Measurements from ENCODE around the gene LENG1. TPM values are rescaled to one million over a fixed set of nuclear protein-coding genes. Genes with fewer than 3 reads are reported as not detected.
A peak's percentile ranks its signal among the peaks of the same experiment; 100 is the strongest.
"Not testable (repeated sequence)": the region's sequence is repeated elsewhere in the genome, so short reads cannot be mapped to it uniquely, and the experiment has no call there.

The LENG1 gene
- total RNA-seq, 4 donors from 2014 or later: 3.7 to 52.8 (median 23.8) TPM

DNA sequence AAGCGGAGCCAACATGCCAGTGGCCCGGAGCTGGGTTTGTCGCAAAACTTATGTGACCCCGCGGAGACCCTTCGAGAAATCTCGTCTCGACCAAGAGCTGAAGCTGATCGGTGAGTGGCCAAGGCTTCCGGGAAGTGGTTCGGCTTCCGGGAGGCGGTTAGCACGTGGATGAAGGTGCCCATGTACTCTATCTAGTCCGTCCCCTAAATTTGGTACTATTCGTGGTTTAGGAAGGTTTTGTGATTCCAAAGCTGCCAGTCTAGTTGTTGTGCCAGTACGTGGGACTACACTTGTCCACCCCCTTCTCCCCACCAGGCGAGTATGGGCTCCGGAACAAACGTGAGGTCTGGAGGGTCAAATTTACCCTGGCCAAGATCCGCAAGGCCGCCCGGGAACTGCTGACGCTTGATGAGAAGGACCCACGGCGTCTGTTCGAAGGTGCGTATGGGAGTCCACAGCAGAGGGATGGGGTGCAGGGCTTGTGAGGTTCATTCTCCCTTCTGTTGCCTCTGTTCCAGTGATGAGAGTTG is 41.7 kb upstream of the LENG1 start:
- no peaks in the 10 kb centered on the region for H3K27me3 ChIP-seq
- no peaks in the 10 kb centered on the region for H3K9me3 ChIP-seq
- DNase-seq: no peak
- TF ChIP-seq POLR2A (IDR thresholded peaks at IDR 0.05): no peak
- H3K4me3 ChIP-seq: peak overlapping the region; percentile 82 to 84
- H3K27ac ChIP-seq: peak overlapping the region; percentile 97 to 98
- H3K4me1 ChIP-seq: peaks cover 6 to 13% of the 10 kb centered on the region in 2 donors
- no peaks in the 10 kb centered on the region for H3K36me3 ChIP-seq
- intact Hi-C loops (cut with DNase I; ENCODE audit: low total_unique reads): no loop called here

DNA sequence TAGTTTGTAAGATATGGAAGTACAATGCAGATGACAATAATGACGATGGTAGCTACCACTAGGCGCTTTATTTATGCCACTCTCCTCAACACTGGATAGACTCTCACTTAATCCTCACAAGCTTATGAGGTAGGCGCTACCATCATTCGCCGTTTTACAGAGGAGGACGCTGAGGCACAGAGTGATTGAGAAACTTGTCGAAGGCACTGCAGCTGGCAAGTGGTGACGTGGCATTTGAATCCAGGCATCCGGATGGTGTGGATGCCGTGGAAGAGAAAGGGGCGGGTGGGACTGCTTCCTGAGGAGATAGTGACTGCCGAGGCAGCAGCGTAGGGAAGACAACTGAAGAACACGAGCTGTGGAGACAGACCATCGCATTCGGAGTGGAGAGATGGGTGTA is 39.9 kb upstream of the LENG1 start:
- Histone ChIP-seq H3K9me3 (no peaks in the 10 kb centered on the region), H3K36me3 (no peaks in the 10 kb centered on the region), H3K27me3 (no peaks in the 10 kb centered on the region), H3K4me3 (no peak overlapping the region), H3K27ac (no peak overlapping the region), H3K4me1 (peaks cover 6 to 13% of the 10 kb centered on the region in 2 donors)
- intact Hi-C loops (cut with DNase I; ENCODE audit: low total_unique reads): no loop called here
- DNase-seq: no peak
- TF ChIP-seq, protein P1, sequence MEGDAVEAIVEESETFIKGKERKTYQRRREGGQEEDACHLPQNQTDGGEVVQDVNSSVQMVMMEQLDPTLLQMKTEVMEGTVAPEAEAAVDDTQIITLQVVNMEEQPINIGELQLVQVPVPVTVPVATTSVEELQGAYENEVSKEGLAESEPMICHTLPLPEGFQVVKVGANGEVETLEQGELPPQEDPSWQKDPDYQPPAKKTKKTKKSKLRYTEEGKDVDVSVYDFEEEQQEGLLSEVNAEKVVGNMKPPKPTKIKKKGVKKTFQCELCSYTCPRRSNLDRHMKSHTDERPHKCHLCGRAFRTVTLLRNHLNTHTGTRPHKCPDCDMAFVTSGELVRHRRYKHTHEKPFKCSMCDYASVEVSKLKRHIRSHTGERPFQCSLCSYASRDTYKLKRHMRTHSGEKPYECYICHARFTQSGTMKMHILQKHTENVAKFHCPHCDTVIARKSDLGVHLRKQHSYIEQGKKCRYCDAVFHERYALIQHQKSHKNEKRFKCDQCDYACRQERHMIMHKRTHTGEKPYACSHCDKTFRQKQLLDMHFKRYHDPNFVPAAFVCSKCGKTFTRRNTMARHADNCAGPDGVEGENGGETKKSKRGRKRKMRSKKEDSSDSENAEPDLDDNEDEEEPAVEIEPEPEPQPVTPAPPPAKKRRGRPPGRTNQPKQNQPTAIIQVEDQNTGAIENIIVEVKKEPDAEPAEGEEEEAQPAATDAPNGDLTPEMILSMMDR (IDR thresholded peaks at IDR 0.05): no peak
- TF ChIP-seq POLR2A (IDR thresholded peaks at IDR 0.05): no peak

DNA sequence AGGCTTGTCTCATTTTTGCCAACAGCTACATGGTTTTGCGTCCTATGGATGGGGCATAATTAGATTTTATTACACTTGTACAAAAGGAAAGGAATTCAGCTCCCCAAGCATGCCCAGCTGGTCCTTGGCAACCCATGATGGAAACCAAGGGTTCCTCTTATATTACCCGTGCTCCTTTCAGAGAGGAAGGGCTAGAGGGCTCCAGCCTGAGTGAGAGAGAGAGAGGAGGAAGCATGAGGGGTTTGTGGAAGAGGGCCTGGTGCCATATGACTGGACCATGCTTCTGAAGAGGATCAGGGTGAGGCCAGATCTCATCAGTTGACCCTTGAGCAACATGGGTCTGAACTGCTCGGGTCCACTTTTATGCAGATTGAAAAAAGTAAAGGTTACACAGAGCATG is 37.6 kb upstream of the LENG1 start:
- no peaks in the 10 kb centered on the region for H3K36me3 ChIP-seq
- TF ChIP-seq, protein P1 (IDR thresholded peaks at IDR 0.05): no peak
- no peak for TF ChIP-seq POLR2A (IDR thresholded peaks at IDR 0.05)
- DNase-seq: no peak

DNA sequence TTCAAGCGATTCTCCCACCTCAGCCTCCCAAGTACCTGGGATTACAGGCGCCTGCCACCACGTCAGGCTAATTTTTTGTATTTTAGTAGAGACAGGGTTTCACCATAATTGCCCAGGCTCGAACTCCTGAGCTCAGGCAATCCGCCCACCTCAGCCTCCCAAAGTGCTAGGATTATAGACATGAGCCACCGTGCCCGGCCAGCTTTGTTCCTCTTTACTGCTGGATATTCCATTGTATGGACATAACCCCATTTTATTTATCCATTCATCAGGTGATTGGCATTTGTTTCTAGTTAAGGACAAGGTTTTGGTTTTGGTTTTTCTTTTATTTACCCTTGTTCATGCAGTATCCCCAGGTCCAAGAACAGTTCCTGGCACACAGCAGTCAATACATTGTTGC is 37.0 kb upstream of the LENG1 start:
- DNase-seq: no peak
- intact Hi-C loops (cut with DNase I; ENCODE audit: low total_unique reads): no loop called here
- H3K27me3 ChIP-seq: no peaks in the 10 kb centered on the region

More for the DNA sequence above, 37.6 kb upstream of the LENG1 start:
- no peaks in the 10 kb centered on the region for H3K27me3 ChIP-seq
- intact Hi-C loops (cut with DNase I; ENCODE audit: low total_unique reads): no loop called here
- no peak overlapping the region for H3K27ac ChIP-seq
- H3K4me1 ChIP-seq: peaks cover 2 to 14% of the 10 kb centered on the region in 2 donors
- no peaks in the 10 kb centered on the region for H3K9me3 ChIP-seq
- H3K4me3 ChIP-seq: no peak overlapping the region

DNA sequence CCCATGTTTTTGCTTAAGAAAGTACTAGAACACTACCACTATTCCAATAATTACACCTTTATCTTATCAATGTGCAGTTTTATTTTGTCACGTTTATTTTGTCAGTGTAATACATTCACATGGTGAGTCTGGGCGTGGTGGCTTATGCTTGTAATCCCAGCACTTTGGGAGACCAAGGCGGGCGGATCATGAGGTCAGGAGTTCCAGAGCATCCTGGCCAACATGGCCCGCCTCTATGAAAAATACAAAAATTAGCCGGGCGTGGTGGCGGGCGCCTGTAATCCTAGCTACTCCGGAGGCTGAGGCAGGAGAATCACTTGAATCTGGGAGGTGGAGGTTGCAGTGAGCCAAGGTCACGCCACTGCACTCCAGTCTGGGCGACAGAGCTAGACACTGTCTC is 34.9 kb upstream of the LENG1 start:
- H3K9me3 ChIP-seq, H3K27ac ChIP-seq, H3K27me3 ChIP-seq, DNase-seq, H3K4me3 ChIP-seq, H3K4me1 ChIP-seq, H3K36me3 ChIP-seq: not testable (repeated sequence)
- intact Hi-C loops (cut with DNase I; ENCODE audit: low total_unique reads): loop anchor here (5.0 kb wide), 1 partner anchor 317 kb away; no protein-coding TSS in a partner anchor

More for the DNA sequence above, 37.0 kb upstream of the LENG1 start:
- H3K4me3 ChIP-seq: no peak overlapping the region
- peaks cover 0 to 14% of the 10 kb centered on the region in 2 donors for H3K4me1 ChIP-seq
- H3K36me3 ChIP-seq: no peaks in the 10 kb centered on the region
- no peak overlapping the region for H3K27ac ChIP-seq
- H3K9me3 ChIP-seq: no peaks in the 10 kb centered on the region
- TF ChIP-seq, protein P1 (IDR thresholded peaks at IDR 0.05): no peak
- TF ChIP-seq POLR2A (IDR thresholded peaks at IDR 0.05): no peak

DNA sequence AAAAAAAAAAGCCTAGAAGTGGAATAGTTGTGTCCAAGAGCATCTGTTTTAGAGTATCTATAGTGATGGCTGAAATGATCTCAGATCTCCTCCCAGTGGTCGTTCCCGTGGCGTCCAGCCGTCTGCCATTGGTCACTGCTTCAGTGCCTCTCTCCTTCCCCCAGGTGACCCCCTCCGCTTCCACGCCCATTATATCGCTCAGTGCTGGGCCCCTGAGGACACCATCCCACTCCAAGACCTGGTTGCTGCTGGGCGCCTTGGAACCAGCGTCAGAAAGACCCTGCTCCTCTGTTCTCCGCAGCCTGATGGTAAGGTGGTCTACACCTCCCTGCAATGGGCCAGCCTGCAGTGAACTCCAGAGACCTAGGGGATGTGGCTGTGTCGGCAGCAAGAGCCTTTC is 33.5 kb upstream of the LENG1 start:
- no peaks in the 10 kb centered on the region for H3K27me3 ChIP-seq
- DNase-seq: no peak
- no peak for TF ChIP-seq POLR2A (IDR thresholded peaks at IDR 0.05)
- TF ChIP-seq, protein P1 (IDR thresholded peaks at IDR 0.05): no peak
- peaks cover 0 to 16% of the 10 kb centered on the region in 2 donors for H3K4me1 ChIP-seq
- no peak overlapping the region for H3K27ac ChIP-seq
- no peak overlapping the region for H3K4me3 ChIP-seq
- intact Hi-C loops (cut with DNase I; ENCODE audit: low total_unique reads): loop anchor here (5.0 kb wide), 1 partner anchor 316 kb away; no protein-coding TSS in a partner anchor
- no peaks in the 10 kb centered on the region for H3K9me3 ChIP-seq
- no peaks in the 10 kb centered on the region for H3K36me3 ChIP-seq

Data from uterus (tissue), 4 donors.